A549 (cell line): Measurements from ENCODE around the gene ROR1.

Source experiments
- CEBPB ChIP-seq, 2 experiments: fragments of >200 bp in 1 of 2; sonication (Bioruptor Twin) in 1 of 2; formaldehyde crosslinking in 1 of 2; IDR thresholded peaks; 2 replicates each; pipeline ENCODE4 v1.6.1; 2012 to 2016
- CHD4 ChIP-seq: fragments of 200-600 bp; sonication (generic); IDR thresholded peaks from 2 replicates; pipeline ENCODE4 v1.6.1; 2016; ENCODE audit warnings: antibody characterized with exemption, mild to moderate bottlenecking, borderline replicate concordance
- CTCF ChIP-seq: fragments of >200 bp; sonication (Bioruptor Twin); formaldehyde crosslinking; IDR thresholded peaks from 3 replicates; pipeline ENCODE4 v1.5.1; 2016
- EP300 ChIP-seq, 2 experiments: fragments of >200 bp; sonication (Bioruptor Twin); formaldehyde crosslinking; IDR thresholded peaks; 2 replicates in 1 of 2; 3 replicates in 1 of 2; pipeline ENCODE4 v1.6.1; 2016 to 2017
- FOSL2 ChIP-seq, 2 experiments: fragments of 450-650 bp in 1 of 2; fragments of >200 bp in 1 of 2; sonication (Bioruptor Twin) in 1 of 2; formaldehyde crosslinking; IDR thresholded peaks; 2 replicates each; pipeline versions ENCODE4 v1.5.0 to v1.6.1; 2016 to 2020; ENCODE audit warnings: mild to moderate bottlenecking in 1 of 2, moderate library complexity in 1 of 2
- JUNB ChIP-seq: fragments of >200 bp; sonication (Bioruptor Twin); formaldehyde crosslinking; IDR thresholded peaks from 2 replicates; pipeline ENCODE4 v1.6.1; 2016
- MAFK ChIP-seq: fragments of 450-650 bp; IDR thresholded peaks from 2 replicates; pipeline ENCODE4 v1.6.1; 2014; ENCODE audit not compliant: partially characterized antibody
- POLR2A ChIP-seq: IDR thresholded peaks from 2 replicates; pipeline ENCODE4 v1.6.1; 2012; ENCODE audit warnings: mild to moderate bottlenecking, low read length
- RAD21 ChIP-seq, 2 experiments: fragments of >200 bp in 1 of 2; sonication (Bioruptor Twin) in 1 of 2; formaldehyde crosslinking in 1 of 2; IDR thresholded peaks in 1 of 2; conservative IDR thresholded peaks in 1 of 2; 2 replicates in 1 of 2; 3 replicates in 1 of 2; pipeline ENCODE4 v1.6.1; 2012 to 2018; ENCODE audit warnings: inconsistent platforms in 1 of 2
- RFX5 ChIP-seq: fragments of 450-650 bp; IDR thresholded peaks from 2 replicates; pipeline ENCODE4 v1.7.1; 2014; ENCODE audit warnings: antibody characterized with exemption, mild to moderate bottlenecking, moderate library complexity
- USF2 ChIP-seq: fragments of 450-650 bp; IDR thresholded peaks from 2 replicates; pipeline ENCODE4 v1.6.1; 2014; ENCODE audit warnings: antibody characterized with exemption
- TF ChIP-seq, protein P1 (sequence below): IDR thresholded peaks from 2 replicates; pipeline ENCODE4 v1.6.1; 2012; ENCODE audit warnings: low read depth, borderline replicate concordance
- TF ChIP-seq, protein P2 (sequence below): fragments of 150-350 bp; IDR thresholded peaks from 2 replicates; pipeline ENCODE4 v1.6.1; 2014; ENCODE audit warnings: low read depth, mild to moderate bottlenecking, low read length
- TF ChIP-seq, protein P3 (sequence below): IDR thresholded peaks from 2 replicates; pipeline ENCODE4 v1.6.1; 2012

DNA sequence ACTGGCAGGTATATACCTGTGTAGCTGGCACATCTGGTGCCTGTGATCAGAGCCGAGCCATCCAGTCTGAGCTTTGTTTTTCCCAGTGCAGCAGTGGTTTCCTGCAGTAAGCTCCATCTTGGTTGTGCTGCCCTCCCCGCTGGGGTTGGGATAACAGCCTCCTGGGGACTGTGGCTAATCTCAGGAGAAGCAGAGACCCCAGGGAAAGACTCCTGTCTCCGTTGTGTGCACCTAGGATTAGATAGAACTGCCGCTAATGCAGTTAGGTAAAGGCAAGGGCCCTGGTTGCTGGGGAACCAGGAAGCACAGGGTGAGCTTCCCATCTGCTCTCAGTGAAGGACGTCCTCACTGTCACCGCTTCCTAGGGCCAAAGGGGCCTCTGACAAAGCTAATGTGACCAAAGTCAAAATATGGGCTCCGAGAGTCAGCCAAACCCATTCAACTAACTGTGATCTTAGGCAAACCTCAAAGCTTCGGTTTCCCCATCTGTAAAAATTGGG lies 20.0 kb downstream of the ROR1 start:
- TF ChIP-seq CTCF (no peak), POLR2A (no peak), CEBPB (IDR thresholded peaks at IDR 0.05) (no peak), JUNB (no peak), RAD21 (conservative IDR thresholded peaks at IDR 0.05 in 1 of 2, IDR thresholded peaks at IDR 0.05 in 1 of 2) (no peak), CHD4 (no peak), USF2 (no peak), FOSL2 (IDR thresholded peaks at IDR 0.05) (no peak), FOSL2 (CRISPR knock-in tag; IDR thresholded peaks at IDR 0.05) (no peak), MAFK (no peak), EP300 (IDR thresholded peaks at IDR 0.05) (no peak), RFX5 (no peak)
- TF ChIP-seq, protein P1, sequence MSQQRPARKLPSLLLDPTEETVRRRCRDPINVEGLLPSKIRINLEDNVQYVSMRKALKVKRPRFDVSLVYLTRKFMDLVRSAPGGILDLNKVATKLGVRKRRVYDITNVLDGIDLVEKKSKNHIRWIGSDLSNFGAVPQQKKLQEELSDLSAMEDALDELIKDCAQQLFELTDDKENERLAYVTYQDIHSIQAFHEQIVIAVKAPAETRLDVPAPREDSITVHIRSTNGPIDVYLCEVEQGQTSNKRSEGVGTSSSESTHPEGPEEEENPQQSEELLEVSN = no peak
- TF ChIP-seq, protein P2, sequence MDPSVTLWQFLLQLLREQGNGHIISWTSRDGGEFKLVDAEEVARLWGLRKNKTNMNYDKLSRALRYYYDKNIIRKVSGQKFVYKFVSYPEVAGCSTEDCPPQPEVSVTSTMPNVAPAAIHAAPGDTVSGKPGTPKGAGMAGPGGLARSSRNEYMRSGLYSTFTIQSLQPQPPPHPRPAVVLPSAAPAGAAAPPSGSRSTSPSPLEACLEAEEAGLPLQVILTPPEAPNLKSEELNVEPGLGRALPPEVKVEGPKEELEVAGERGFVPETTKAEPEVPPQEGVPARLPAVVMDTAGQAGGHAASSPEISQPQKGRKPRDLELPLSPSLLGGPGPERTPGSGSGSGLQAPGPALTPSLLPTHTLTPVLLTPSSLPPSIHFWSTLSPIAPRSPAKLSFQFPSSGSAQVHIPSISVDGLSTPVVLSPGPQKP = no peak
- TF ChIP-seq, protein P3, sequence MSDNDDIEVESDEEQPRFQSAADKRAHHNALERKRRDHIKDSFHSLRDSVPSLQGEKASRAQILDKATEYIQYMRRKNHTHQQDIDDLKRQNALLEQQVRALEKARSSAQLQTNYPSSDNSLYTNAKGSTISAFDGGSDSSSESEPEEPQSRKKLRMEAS = no peak
